Measurements from ENCODE around the gene ILKAP. TPM values are rescaled to one million over a fixed set of nuclear protein-coding genes. Genes with fewer than 3 reads are reported as not detected.
A peak's percentile ranks its signal among the peaks of the same experiment; 100 is the strongest.
"Not testable (repeated sequence)": the region's sequence is repeated elsewhere in the genome, so short reads cannot be mapped to it uniquely, and the experiment has no call there.

The ILKAP gene
- total RNA-seq, 2 donors from 2014 or later = 27.8 to 50.3 TPM

DNA sequence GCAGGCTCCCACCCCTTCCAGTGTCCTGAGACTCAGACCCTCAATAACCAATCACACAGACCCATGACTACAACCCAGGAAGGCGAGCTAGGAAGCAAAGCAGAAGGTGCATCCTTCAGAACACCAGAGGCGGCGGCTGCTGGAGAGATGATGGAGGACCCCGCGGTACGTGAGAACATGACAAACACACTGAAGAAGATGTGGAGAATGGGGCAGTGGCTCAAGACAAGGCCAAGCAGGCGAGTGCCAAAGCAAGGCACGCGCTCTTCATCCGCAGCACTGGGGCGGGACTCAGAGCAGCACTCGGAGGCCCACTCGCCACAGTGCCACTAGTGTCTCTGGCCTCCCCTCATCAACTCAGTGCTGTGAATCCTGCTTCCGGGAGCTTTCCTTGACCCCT, 31.1 kb downstream of the ILKAP start:
- no peak for DNase-seq
- Histone ChIP-seq H3K27ac (no peak overlapping the region), H3K4me3 (no peak overlapping the region), H3K36me3 (peaks cover 8% of the 10 kb centered on the region), H3K27me3 (no peaks in the 10 kb centered on the region), H3K9ac (ENCODE audit: low read depth in 2 of 2, low read length in 2 of 2) (no peak overlapping the region), H3K9me3 (no peaks in the 10 kb centered on the region), H3K4me1 (peaks cover 2% of the 10 kb centered on the region)
- intact Hi-C loops (cut with DNase I) = no loop called here
- TF ChIP-seq, protein P1, sequence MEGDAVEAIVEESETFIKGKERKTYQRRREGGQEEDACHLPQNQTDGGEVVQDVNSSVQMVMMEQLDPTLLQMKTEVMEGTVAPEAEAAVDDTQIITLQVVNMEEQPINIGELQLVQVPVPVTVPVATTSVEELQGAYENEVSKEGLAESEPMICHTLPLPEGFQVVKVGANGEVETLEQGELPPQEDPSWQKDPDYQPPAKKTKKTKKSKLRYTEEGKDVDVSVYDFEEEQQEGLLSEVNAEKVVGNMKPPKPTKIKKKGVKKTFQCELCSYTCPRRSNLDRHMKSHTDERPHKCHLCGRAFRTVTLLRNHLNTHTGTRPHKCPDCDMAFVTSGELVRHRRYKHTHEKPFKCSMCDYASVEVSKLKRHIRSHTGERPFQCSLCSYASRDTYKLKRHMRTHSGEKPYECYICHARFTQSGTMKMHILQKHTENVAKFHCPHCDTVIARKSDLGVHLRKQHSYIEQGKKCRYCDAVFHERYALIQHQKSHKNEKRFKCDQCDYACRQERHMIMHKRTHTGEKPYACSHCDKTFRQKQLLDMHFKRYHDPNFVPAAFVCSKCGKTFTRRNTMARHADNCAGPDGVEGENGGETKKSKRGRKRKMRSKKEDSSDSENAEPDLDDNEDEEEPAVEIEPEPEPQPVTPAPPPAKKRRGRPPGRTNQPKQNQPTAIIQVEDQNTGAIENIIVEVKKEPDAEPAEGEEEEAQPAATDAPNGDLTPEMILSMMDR (IDR thresholded peaks at IDR 0.05) = no peak

DNA sequence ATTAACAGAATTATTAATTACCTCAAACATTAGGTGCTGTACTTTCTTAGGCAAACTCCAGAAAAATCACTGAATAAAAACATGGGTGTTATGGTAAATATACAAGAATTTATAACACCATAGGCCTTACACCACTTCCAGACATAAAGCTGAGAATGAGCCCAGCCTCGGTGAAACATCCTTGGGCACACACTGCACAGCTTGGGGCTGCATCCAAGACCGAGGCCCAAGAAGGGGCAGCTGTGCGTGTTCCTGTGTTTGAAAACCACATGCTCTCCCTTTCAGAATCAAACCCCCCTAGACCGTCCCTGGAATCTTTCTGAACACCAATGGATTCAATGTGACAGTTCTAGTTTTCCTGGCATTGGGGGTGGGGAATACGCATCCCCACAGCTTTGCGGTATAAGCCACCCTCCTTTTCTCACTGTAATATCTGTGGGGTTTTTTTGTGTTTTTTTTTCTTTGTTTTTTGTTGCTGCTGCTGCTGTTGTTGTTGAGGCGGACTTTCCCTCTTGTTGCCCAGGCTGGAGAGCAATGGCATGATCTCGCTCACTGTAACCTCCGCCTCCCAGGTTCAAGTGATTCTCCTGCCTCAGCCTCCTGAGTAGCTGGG, 31.8 kb downstream of the ILKAP start:
- H3K9me3 ChIP-seq = no peaks in the 10 kb centered on the region
- no peaks in the 10 kb centered on the region for H3K27me3 ChIP-seq
- intact Hi-C loops (cut with DNase I) = no loop called here
- no peak overlapping the region for H3K9ac ChIP-seq (ENCODE audit: low read depth in 2 of 2, low read length in 2 of 2)
- H3K27ac ChIP-seq = no peak overlapping the region
- peaks cover 2% of the 10 kb centered on the region for H3K4me1 ChIP-seq
- H3K4me3 ChIP-seq = no peak overlapping the region
- peaks cover 8% of the 10 kb centered on the region for H3K36me3 ChIP-seq
- TF ChIP-seq, protein P1 (IDR thresholded peaks at IDR 0.05) = no peak
- no peak for DNase-seq

DNA sequence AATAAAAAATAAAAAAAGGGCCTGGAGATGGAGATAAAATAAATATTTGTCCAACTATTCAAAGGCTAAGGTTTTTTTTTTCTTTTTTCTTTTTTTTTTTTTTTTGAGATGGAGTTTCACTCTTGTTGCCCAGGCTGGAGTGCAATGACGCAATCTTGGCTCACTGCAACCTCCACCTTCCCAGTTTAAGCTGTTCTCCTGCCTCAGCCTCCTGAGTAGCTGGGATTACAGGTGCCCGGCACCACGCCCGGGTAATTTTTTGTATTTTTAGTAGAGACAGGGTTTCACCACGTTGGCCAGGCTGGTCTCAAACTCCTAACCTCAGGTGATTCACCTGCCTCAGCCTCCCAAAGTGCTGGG, 32.4 kb downstream of the ILKAP start:
- intact Hi-C loops (cut with DNase I); H3K36me3 ChIP-seq; H3K9me3 ChIP-seq; H3K4me3 ChIP-seq; DNase-seq; H3K27me3 ChIP-seq; H3K27ac ChIP-seq; H3K4me1 ChIP-seq; H3K9ac ChIP-seq (ENCODE audit: low read depth in 2 of 2, low read length in 2 of 2): not testable (repeated sequence)

DNA sequence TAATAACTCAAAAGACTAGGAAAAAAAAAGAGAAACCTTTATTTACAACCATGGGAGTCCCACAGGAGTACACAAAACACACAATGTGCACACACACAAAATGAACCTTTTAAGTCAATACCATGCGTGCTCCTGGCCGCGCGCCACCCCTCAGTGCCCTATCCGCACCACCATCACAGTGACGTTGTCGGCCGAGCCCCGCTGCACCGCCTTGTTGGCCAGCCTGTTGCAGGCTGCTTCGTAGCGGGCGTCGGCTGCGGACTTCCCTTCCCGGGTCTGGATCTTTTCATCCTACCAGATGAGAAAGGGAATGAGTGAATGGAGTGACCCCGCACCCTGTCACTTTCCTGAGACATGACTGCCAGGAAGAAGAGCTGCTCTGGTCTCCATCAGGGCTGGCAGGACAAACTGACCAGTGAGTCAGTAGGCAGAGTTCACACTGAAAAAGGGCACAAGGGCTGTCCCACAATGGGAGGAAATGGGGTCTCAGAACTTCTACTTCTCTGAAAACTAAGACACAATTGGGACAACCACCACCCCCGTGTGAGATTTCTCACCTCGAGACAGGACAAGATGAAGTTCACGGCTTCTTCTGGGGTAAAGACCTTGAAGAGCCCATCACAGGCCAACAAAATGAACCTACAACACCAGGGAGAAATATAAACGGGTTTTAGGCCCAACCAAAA, 33.0 kb downstream of the ILKAP start:
- Histone ChIP-seq H3K36me3 (peaks cover 8% of the 10 kb centered on the region), H3K9me3 (no peaks in the 10 kb centered on the region), H3K4me3 (no peak overlapping the region), H3K27me3 (no peaks in the 10 kb centered on the region), H3K27ac (peak overlapping the region; percentile 48), H3K9ac (ENCODE audit: low read depth in 2 of 2, low read length in 2 of 2) (no peak overlapping the region), H3K4me1 (peaks cover 2% of the 10 kb centered on the region)
- intact Hi-C loops (cut with DNase I) = no loop called here
- no peak for DNase-seq
- TF ChIP-seq, protein P1 (IDR thresholded peaks at IDR 0.05) = no peak

DNA sequence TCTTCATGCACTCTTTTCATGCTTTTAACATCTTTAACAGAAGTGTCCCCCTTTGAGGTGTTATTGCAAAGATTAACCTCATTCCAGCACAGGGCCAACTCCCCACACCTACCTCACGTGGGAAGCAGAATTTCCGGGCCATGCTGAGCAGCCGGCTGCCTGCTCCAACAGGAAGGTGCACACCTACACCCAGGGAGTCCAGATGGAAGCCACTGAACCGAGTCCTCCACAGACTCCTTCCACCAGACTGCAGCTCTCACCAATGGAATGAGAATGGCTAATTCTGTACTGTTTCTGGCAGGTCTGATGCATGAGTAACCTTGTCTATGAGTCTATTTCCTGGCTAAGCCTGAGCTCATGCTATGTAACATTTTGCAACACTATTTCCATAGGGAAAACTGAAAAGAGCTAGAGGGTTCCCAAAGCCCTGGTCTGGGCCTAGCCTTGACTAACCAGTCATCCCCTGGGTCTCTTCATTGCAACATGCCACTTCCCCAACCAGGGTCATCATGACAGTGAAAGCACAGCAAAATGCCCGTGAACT, 33.7 kb downstream of the ILKAP start:
- Histone ChIP-seq H3K36me3 (peaks cover 8% of the 10 kb centered on the region), H3K27me3 (no peaks in the 10 kb centered on the region), H3K27ac (peak overlapping the region; percentile 48), H3K4me1 (peaks cover 2% of the 10 kb centered on the region), H3K9ac (ENCODE audit: low read depth in 2 of 2, low read length in 2 of 2) (no peak overlapping the region), H3K9me3 (no peaks in the 10 kb centered on the region), H3K4me3 (no peak overlapping the region)
- TF ChIP-seq, protein P1 (IDR thresholded peaks at IDR 0.05) = no peak
- intact Hi-C loops (cut with DNase I) = no loop called here
- no peak for DNase-seq

All from colonic mucosa (tissue), 4 donors.